Common myeloid progenitor, CD34-positive (primary cell): ENCODE measurements around the gene NAT10.

Experiments
- CTCF ChIA-PET: fragments of 350-600 bp; sonication (Branson Sonifier 250); formaldehyde crosslinking; loops from one replicate; lab custom pipeline; 2021; ENCODE audit warnings: antibody characterized with exemption; lab: Charles Lee
- POLR2A ChIA-PET: fragments of 350-600 bp; sonication (Branson Sonifier 250); formaldehyde crosslinking; loops from one replicate; lab custom pipeline; 2021; ENCODE audit warnings: antibody characterized with exemption; lab: Charles Lee
- DNase-seq, 3 donors: peaks; one replicate each; pipeline versions ENCODE4 v3.0.0 to v3.0.0-alpha.2; 2013
- H3K27ac ChIP-seq, 2 experiments: 1 replicate in 1 of 2; 2 replicates in 1 of 2; pipeline ENCODE4 v1.7.0; 2013; ENCODE audit warnings: inconsistent platforms in 2 of 2, low read length in 2 of 2, mild to moderate bottlenecking in 2 of 2, low read depth in 1 of 2, moderate library complexity in 1 of 2; ENCODE audit not compliant: severe bottlenecking in 2 of 2, insufficient read depth in 1 of 2, poor library complexity in 1 of 2
- H3K27me3 ChIP-seq, 5 experiments: replicated peaks in 2 of 5; 1 replicate in 3 of 5; 2 replicates in 2 of 5; pipeline versions ENCODE4 v1.6.1 to v1.7.0; 2013; ENCODE audit warnings: low read length in 4 of 5, mild to moderate bottlenecking in 2 of 5, moderate library complexity in 2 of 5, inconsistent platforms in 1 of 5; ENCODE audit not compliant: insufficient read depth in 5 of 5, control insufficient read depth in 4 of 5
- H3K36me3 ChIP-seq, 4 experiments: 1 replicate in 2 of 4; 2 replicates in 2 of 4; pipeline versions ENCODE4 v1.6.1 to v1.7.0; 2013; ENCODE audit warnings: low read length in 3 of 4, control low read depth in 1 of 4, mild to moderate bottlenecking in 1 of 4; ENCODE audit not compliant: control insufficient read depth in 4 of 4, insufficient read depth in 4 of 4
- H3K4me1 ChIP-seq, 4 experiments: 1 replicate in 3 of 4; 2 replicates in 1 of 4; pipeline versions ENCODE4 v1.6.1 to v1.7.1; 2013; ENCODE audit warnings: low read length in 3 of 4, mild to moderate bottlenecking in 3 of 4, control low read depth in 1 of 4, inconsistent platforms in 1 of 4, moderate library complexity in 1 of 4; ENCODE audit not compliant: control insufficient read depth in 4 of 4, insufficient read depth in 4 of 4; ENCODE audit errors: control extremely low read depth in 1 of 4
- H3K4me3 ChIP-seq, 7 experiments: 1 replicate in 4 of 7; 2 replicates in 3 of 7; pipeline versions ENCODE4 v1.5.1 to v1.7.0; 2013; ENCODE audit warnings: mild to moderate bottlenecking in 7 of 7, low read length in 6 of 7, moderate library complexity in 6 of 7, inconsistent platforms in 2 of 7, low read depth in 2 of 7, control low read depth in 1 of 7; ENCODE audit not compliant: insufficient read depth in 4 of 7, control insufficient read depth in 1 of 7; ENCODE audit errors: extremely low read depth in 1 of 7
- H3K9me3 ChIP-seq, 5 experiments: 1 replicate in 4 of 5; 2 replicates in 1 of 5; pipeline versions ENCODE4 v1.6.1 to v1.7.1; 2013; ENCODE audit warnings: low read length in 4 of 5, mild to moderate bottlenecking in 2 of 5, inconsistent platforms in 1 of 5, low read depth in 1 of 5, moderate library complexity in 1 of 5; ENCODE audit not compliant: control insufficient read depth in 4 of 5, insufficient read depth in 2 of 5; ENCODE audit errors: control extremely low read depth in 1 of 5
- WGBS: methylation state at CpG from one replicate; pipeline ENCODE4 v1.1.5; 2013; ENCODE audit not compliant: insufficient coverage; 5-methylcytosine and 5-hydroxymethylcytosine counted together

Gene NAT10

GRCh38 chr11:34162493-34162820, 57.0 kb downstream of the NAT10 start:
- Histone ChIP-seq H3K4me1 (peaks cover 0 to 9% (median 7%) of the 10 kb centered on the region in 4 experiments), H3K27ac (no peak overlapping the region), H3K4me3 (no peak overlapping the region), H3K9me3 (no peaks in the 10 kb centered on the region), H3K27me3 (no peaks in the 10 kb centered on the region), H3K36me3 (peaks cover 0 to 37% (median 2%) of the 10 kb centered on the region in 4 experiments)
- WGBS: 97% methylated on average over 16 of the region's 17 CpGs
- CTCF ChIA-PET: interaction anchor here (0.8 kb wide), 1 partner anchor 12 kb away, joined by 3 read pairs; no protein-coding TSS in a partner anchor
- no peak for DNase-seq
- POLR2A ChIA-PET: no interaction called here

GRCh38 chr11:34162856-34163255, 57.4 kb downstream of the NAT10 start:
- Histone ChIP-seq H3K27ac (no peak overlapping the region), H3K36me3 (peaks cover 0 to 33% (median 0%) of the 10 kb centered on the region in 4 experiments), H3K4me3 (no peak overlapping the region), H3K9me3 (no peaks in the 10 kb centered on the region), H3K4me1 (peaks cover 0 to 9% (median 7%) of the 10 kb centered on the region in 4 experiments), H3K27me3 (no peaks in the 10 kb centered on the region)
- ChIA-PET CTCF (interaction anchor here (0.8 kb wide), 1 partner anchor 12 kb away, joined by 3 read pairs; no protein-coding TSS in a partner anchor), POLR2A (no interaction called here)
- no peak for DNase-seq
- WGBS: 89% methylated on average over 3 of the region's 7 CpGs

GRCh38 chr11:34165121-34165520, 59.7 kb downstream of the NAT10 start:
- 97% methylated on average over 12 of the region's 13 CpGs for WGBS
- CTCF ChIA-PET: interaction anchor here (1.6 to 2.6 kb wide), 2 partner anchors 9 to 10 kb away, joined by 3 to 11 read pairs; no protein-coding TSS in a partner anchor
- Histone ChIP-seq H3K36me3 (peaks cover 0 to 14% (median 0%) of the 10 kb centered on the region in 4 experiments), H3K9me3 (no peaks in the 10 kb centered on the region), H3K27me3 (no peaks in the 10 kb centered on the region), H3K27ac (no peak overlapping the region), H3K4me3 (no peak overlapping the region), H3K4me1 (no peaks in the 10 kb centered on the region)
- no peak for DNase-seq
- POLR2A ChIA-PET: no interaction called here

GRCh38 chr11:34165786-34166555, 60.5 kb downstream of the NAT10 start:
- CTCF ChIA-PET: interaction anchor here (0.5 to 2.6 kb wide), 3 partner anchors 8 to 202 kb away, joined by 4 to 11 read pairs (median 7); no protein-coding TSS in a partner anchor

GRCh38 chr11:34166806-34167740, 61.6 kb downstream of the NAT10 start:
- DNase-seq: no peak
- no peaks in the 10 kb centered on the region for H3K4me1 ChIP-seq
- ChIA-PET CTCF (interaction anchor here (0.5 to 1.7 kb wide), 3 partner anchors 10 to 200 kb away, joined by 3 to 7 read pairs (median 4); no protein-coding TSS in a partner anchor), POLR2A (no interaction called here)
- WGBS: 98% methylated on average over 16 of the region's 16 CpGs
- H3K9me3 ChIP-seq: no peaks in the 10 kb centered on the region
- H3K4me3 ChIP-seq: no peak overlapping the region
- no peak overlapping the region for H3K27ac ChIP-seq
- H3K27me3 ChIP-seq: no peaks in the 10 kb centered on the region
- peaks cover 0 to 13% (median 0%) of the 10 kb centered on the region in 4 experiments for H3K36me3 ChIP-seq

More at GRCh38 chr11:34165786-34166555, 60.5 kb downstream of the NAT10 start:
- H3K9me3 ChIP-seq: no peaks in the 10 kb centered on the region
- 98% methylated on average over 10 of the region's 12 CpGs for WGBS
- no peak overlapping the region for H3K27ac ChIP-seq
- no peak for DNase-seq
- H3K4me3 ChIP-seq: no peak overlapping the region
- no peaks in the 10 kb centered on the region for H3K4me1 ChIP-seq
- H3K27me3 ChIP-seq: no peaks in the 10 kb centered on the region
- peaks cover 0 to 15% (median 0%) of the 10 kb centered on the region in 4 experiments for H3K36me3 ChIP-seq
- POLR2A ChIA-PET: interaction anchor here (0.6 kb wide), 1 partner anchor 34 kb away, joined by 6 read pairs; no protein-coding TSS in a partner anchor

- WGBS: 67% methylated on average over 4 of the region's 9 CpGs
- POLR2A ChIA-PET: no interaction called here
- DNase-seq: no peak
- CTCF ChIA-PET: interaction anchor here (1.5 to 10.4 kb wide), 2 partner anchors 15 to 187 kb away, joined by 4 to 89 read pairs; partner anchors contain the start of gene ABTB2
- Histone ChIP-seq H3K4me3 (no peak overlapping the region), H3K36me3 (peaks cover 0 to 7% (median 0%) of the 10 kb centered on the region in 4 experiments), H3K9me3 (no peaks in the 10 kb centered on the region), H3K27me3 (no peaks in the 10 kb centered on the region), H3K4me1 (no peaks in the 10 kb centered on the region), H3K27ac (no peak overlapping the region)
Measured at GRCh38 chr11:34167961-34168360, 62.5 kb downstream of the NAT10 start.
